GM12873 (cell line): ENCODE measurements around the gene DTYMK.

Experiments
- CTCF ChIP-seq: IDR thresholded peaks from 2 replicates; pipeline ENCODE4 v1.5.1; 2012; ENCODE audit warnings: low read depth, mild to moderate bottlenecking, moderate library complexity, low read length, control low read depth; ENCODE audit not compliant: insufficient read depth; ENCODE audit errors: missing control alignments

Gene DTYMK

GRCh38 chr2:241652722-241653121 is 33.9 kb downstream of the DTYMK start:
- TF ChIP-seq CTCF: no peak

- no peak for TF ChIP-seq CTCF
These were observed 34.5 kb downstream of the DTYMK start for GRCh38 chr2:241652142-241652541.

GRCh38 chr2:241649927-241650326 is 36.7 kb downstream of the DTYMK start:
- no peak for TF ChIP-seq CTCF

GRCh38 chr2:241649404-241649803 is 37.2 kb downstream of the DTYMK start:
- TF ChIP-seq CTCF: no peak

- no peak for TF ChIP-seq CTCF
These were observed 38.2 kb downstream of the DTYMK start for GRCh38 chr2:241648453-241648852.

GRCh38 chr2:241645915-241646645 is 40.5 kb downstream of the DTYMK start:
- TF ChIP-seq CTCF: no peak

GRCh38 chr2:241645056-241645914 is 41.3 kb downstream of the DTYMK start:
- no peak for TF ChIP-seq CTCF
